SK-N-MC (cell line): ENCODE measurements around the gene ETDC.

ENCODE experiments used
- DNase-seq: peaks from one replicate; pipeline ENCODE4 v3.0.0-alpha.2; 2011; ENCODE audit warnings: low read depth, low spot score
- H3K27ac ChIP-seq: fragments of 200-600 bp; sonication (generic); 2 replicates; pipeline ENCODE4 v1.5.1; 2016; ENCODE audit warnings: mixed run types
- H3K36me3 ChIP-seq: fragments of 200-600 bp; sonication (generic); 2 replicates; pipeline ENCODE4 v1.6.1; 2017; ENCODE audit warnings: antibody characterized with exemption, low read length, mixed read lengths; ENCODE audit not compliant: insufficient read depth
- H3K4me3 ChIP-seq: fragments of 200-600 bp; sonication (generic); 2 replicates; pipeline ENCODE4 v1.5.1; 2016
- H3K9ac ChIP-seq: fragments of 200-600 bp; sonication (generic); 2 replicates; pipeline ENCODE4 v1.8.0; 2017; ENCODE audit warnings: mixed run types, mixed read lengths; ENCODE audit not compliant: insufficient read length
- H3K9me3 ChIP-seq: fragments of 200-600 bp; sonication (generic); 2 replicates; pipeline ENCODE4 v1.6.1; 2017; ENCODE audit warnings: low read depth, mild to moderate bottlenecking, antibody characterized with exemption, low read length, moderate library complexity, mixed read lengths
- EZH2 ChIP-seq: fragments of 200-600 bp; sonication (generic); IDR thresholded peaks from one replicate; pipeline ENCODE4 v1.6.1; 2017; ENCODE audit warnings: antibody characterized with exemption
- FOXP2 ChIP-seq: optimal IDR thresholded peaks from 2 replicates; pipeline ENCODE3; 2011; ENCODE audit warnings: mild to moderate bottlenecking, moderate library complexity; ENCODE audit not compliant: insufficient read depth; ENCODE audit errors: extremely low read length, control extremely low read depth
- POLR2AphosphoS5 ChIP-seq: IDR thresholded peaks from 2 replicates; pipeline ENCODE4 v1.6.1; 2012; ENCODE audit warnings: mild to moderate bottlenecking, low read depth, low read length, borderline replicate concordance

ETDC gene

DNA sequence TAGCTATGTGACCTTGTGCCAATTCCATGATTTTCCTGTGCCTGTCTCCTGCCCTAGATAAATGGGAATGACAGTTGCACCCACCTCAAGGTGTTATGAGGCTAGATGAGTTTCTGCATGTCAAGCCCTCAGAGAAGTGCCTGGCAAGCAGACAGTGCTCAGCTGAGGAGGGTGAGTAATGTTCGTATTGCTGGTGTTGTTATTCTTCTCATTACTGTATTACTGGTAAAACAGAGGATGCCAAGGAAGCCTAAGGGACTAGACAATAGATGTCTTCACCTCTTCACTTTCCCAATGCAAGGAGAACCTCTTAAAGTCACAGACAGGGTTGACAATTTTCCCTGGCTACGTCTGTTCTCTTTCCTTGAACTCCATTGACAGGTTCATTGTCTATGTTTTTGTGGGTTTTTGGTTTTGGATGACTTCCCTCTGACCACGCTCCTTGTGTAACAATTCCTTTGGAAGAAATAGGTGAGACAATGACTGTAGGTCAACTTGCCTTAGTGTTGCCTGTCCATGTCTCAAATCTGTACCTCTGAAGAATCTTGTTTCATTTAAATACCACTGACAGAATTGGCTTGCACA, 19.2 kb downstream of the ETDC start:
- H3K36me3 ChIP-seq = no peaks in the 10 kb centered on the region
- no peak overlapping the region for H3K4me3 ChIP-seq
- no peak overlapping the region for H3K9ac ChIP-seq
- no peak for DNase-seq
- no peaks in the 10 kb centered on the region for H3K9me3 ChIP-seq
- H3K27ac ChIP-seq = no peak overlapping the region
- TF ChIP-seq FOXP2 = no peak
- no peak for TF ChIP-seq POLR2AphosphoS5
- TF ChIP-seq EZH2 = no peak

DNA sequence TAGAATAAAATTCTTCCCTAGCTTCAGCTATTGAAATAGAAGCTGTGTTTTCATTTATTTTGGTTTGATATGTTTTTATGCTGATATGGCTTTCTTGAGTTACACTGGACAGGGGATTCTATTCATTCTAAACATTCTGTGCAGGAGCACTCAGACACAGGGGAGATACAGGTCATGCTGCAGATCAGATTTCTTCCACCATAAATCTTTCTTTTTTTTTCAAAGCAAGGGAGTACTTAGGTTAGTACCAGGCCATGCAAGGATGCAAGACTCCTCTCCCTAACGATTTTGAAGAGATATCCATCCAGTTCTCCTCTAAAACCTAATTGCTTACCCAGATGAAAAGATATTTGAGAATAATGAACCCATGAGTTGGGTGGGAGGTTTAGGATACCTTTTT, 21.4 kb downstream of the ETDC start:
- Histone ChIP-seq H3K27ac (no peak overlapping the region), H3K9me3 (no peaks in the 10 kb centered on the region), H3K9ac (no peak overlapping the region), H3K36me3 (no peaks in the 10 kb centered on the region), H3K4me3 (no peak overlapping the region)
- TF ChIP-seq FOXP2 = no peak
- no peak for TF ChIP-seq EZH2
- TF ChIP-seq POLR2AphosphoS5 = no peak
- DNase-seq = no peak

DNA sequence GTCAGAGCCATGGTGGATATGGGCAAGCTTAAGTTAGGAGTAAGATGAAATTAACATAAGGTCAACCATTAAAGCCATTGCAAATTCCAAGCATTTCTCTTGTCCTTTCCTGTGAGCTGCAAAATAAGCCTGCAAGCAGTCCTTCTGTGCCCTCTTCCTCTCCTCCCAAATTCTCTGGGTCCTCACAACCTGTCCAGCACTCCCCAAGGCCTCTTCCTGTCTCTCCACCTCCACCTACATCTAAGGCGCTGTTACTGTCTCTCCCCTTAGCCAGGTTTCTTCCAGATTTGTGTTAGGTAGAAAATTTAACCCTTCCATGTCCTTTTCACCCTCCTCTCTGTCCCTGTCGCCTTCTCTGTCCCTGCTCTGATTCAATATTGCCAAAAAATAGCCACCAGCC, 22.2 kb downstream of the ETDC start:
- Histone ChIP-seq H3K9me3 (no peaks in the 10 kb centered on the region), H3K36me3 (no peaks in the 10 kb centered on the region), H3K4me3 (no peak overlapping the region), H3K27ac (no peak overlapping the region), H3K9ac (no peak overlapping the region)
- DNase-seq = no peak
- no peak for TF ChIP-seq FOXP2
- TF ChIP-seq POLR2AphosphoS5 = no peak
- no peak for TF ChIP-seq EZH2

DNA sequence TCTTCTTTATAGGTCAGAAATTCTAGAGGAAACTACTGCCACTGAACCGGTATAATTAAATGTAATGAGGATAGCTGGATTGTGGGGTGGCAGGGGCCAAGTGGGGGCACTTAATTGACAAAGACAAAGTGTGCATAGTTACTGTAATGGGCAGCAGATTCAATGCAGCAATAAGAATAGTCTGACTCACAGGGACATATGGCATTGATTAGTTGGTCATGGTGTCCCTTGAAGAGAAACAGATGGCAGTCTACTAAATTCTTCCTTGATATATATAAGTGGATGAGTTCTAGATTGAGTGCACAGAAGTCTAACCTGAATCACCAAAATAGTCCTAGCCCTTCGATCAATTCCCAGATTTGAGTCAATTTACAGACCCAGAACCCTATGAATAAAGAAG, 31.6 kb downstream of the ETDC start:
- Histone ChIP-seq H3K4me3 (peak overlapping the region; percentile 76), H3K36me3 (no peaks in the 10 kb centered on the region), H3K27ac (0 out of 2 replicates have a peak overlapping the region, but pooled peaks have one; percentile 19), H3K9ac (no peak overlapping the region), H3K9me3 (no peaks in the 10 kb centered on the region)
- DNase-seq = peak; percentile 34
- no peak for TF ChIP-seq FOXP2
- TF ChIP-seq EZH2 = no peak
- no peak for TF ChIP-seq POLR2AphosphoS5

DNA sequence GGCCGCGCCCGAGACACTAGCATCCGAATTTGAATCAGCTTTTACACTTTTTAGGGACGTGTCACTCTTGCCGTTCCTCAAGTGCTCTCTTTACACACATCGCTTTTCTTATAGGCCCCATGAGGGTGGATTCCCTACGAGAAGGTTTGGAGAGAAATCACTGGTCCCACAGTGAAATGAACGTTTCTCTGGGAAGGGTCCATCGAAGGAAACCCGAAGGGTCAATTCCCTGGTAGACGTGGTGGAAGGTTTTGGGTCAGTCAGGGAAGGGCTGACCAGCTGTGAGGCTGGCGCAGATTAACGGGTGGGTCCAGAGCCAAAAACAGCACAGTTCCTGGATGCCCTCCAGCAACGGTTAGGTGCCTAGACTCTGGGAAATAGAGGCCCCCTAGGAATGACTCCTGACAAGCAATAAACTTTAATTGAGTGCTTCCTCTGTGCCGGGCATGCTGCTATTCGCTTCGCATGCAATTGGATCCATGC, 35.9 kb downstream of the ETDC start:
- DNase-seq = peak; percentile 2
- H3K9me3 ChIP-seq = no peaks in the 10 kb centered on the region
- TF ChIP-seq FOXP2 = no peak
- TF ChIP-seq EZH2 = no peak
- no peak for TF ChIP-seq POLR2AphosphoS5

DNA sequence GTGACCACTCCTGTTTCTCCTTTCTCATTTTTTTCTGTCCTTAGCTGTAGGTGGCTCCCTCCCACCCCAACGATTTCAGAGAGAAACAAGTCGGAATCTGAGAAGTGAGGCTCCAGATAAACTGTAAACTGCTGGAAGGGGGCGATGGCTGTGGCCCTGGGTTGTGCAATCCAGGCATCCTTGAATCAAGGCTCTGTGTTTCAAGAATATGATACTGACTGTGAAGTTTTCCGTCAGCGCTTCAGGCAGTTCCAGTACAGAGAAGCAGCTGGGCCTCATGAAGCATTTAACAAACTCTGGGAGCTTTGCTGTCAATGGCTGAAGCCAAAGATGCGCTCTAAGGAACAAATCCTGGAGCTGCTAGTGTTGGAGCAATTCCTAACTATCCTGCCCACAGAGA, 37.7 kb downstream of the ETDC start:
- no peak for DNase-seq
- Histone ChIP-seq H3K27ac (no peak overlapping the region), H3K36me3 (peaks cover 5% of the 10 kb centered on the region; the same call in 1 of the 2 replicates), H3K4me3 (no peak overlapping the region), H3K9ac (no peak overlapping the region), H3K9me3 (no peaks in the 10 kb centered on the region)
- TF ChIP-seq EZH2 = no peak
- no peak for TF ChIP-seq FOXP2

More for the DNA sequence above, 35.9 kb downstream of the ETDC start:
- Histone ChIP-seq H3K9ac (peak overlapping the region; percentile 63), H3K27ac (no peak overlapping the region), H3K4me3 (peak overlapping the region; percentile 76), H3K36me3 (peaks cover 5% of the 10 kb centered on the region; the same call in 1 of the 2 replicates)

DNA sequence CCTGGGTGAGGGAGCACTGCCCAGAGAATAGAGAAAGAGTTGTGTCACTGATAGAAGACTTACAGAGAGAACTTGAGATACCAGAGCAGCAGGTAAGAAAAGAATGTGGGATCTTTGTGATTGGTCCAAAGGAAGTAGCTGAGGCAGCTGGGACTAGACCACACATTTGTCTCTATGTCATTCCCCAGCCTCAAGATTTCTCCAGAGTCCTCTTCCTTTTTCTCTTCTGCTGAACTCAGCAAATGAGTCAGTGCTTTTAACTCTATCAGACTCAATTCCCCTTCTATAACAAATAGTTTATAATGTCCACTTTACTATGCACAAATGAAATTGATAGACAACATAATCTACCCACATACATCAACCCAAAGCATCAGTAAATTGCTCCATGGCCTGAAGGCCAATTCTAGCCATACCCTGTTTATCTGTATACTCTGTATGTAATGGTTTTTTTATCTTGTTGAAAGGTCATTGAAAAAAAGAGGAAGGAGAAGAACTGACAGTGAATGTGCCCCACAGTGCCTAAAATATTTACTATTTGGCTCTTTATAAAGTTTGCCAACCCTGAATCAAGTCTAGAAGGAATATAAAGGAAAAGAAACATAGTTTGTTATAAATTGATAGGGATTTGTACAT, 38.2 kb downstream of the ETDC start:
- H3K4me3 ChIP-seq = no peak overlapping the region
- no peak for TF ChIP-seq FOXP2
- no peak for TF ChIP-seq POLR2AphosphoS5
- no peak for TF ChIP-seq EZH2
- H3K36me3 ChIP-seq = peaks cover 5% of the 10 kb centered on the region; the same call in 1 of the 2 replicates
- no peak overlapping the region for H3K9ac ChIP-seq
- DNase-seq = no peak
- no peaks in the 10 kb centered on the region for H3K9me3 ChIP-seq
- no peak overlapping the region for H3K27ac ChIP-seq

DNA sequence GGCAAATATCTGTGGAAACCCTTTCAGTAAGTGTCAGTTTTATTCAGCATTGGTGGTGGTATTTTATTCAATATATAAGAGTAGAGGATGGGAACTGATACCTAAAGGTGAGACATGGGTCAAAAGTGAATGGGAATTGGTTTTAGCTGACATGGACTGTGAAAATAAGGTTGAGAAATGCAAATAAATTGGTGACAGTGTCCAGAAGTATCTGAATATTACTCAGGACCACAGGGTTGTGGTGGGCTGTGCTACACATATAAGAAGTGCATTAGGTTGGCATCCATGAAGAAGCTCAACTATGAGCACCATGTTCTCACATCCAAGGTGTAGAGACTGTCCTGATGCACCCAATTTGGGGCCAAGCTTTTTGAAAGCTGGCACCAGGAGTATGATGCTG, 45.0 kb downstream of the ETDC start:
- no peak for DNase-seq
- Histone ChIP-seq H3K36me3 (peaks cover under 1% of the 10 kb centered on the region; the same call in 1 of the 2 replicates), H3K27ac (no peak overlapping the region), H3K4me3 (no peak overlapping the region), H3K9me3 (no peaks in the 10 kb centered on the region), H3K9ac (no peak overlapping the region)
- TF ChIP-seq POLR2AphosphoS5 (no peak), FOXP2 (no peak), EZH2 (no peak)
